ENCODE results near the gene KCNG2.

KCNG2 gene

GRCh38 chr18:79912409-79912991, 114.8 kb downstream of the KCNG2 start:
- Histone ChIP-seq H3K4me3 (ENCODE audit: low read depth, low read length) (no peak overlapping the region), H3K27ac (ENCODE audit: extremely low read depth, low read depth, low read length) (no peak overlapping the region), H3K36me3 (ENCODE audit: control insufficient read depth in 2 of 2, insufficient read depth in 1 of 2, low read length in 2 of 2) (peaks cover 0 to 15% of the 10 kb centered on the region in 2 experiments; a peak in 2 of 3 replicates), H3K4me1 (ENCODE audit: control insufficient read depth, insufficient read depth, low read length) (no peaks in the 10 kb centered on the region), H3K9me3 (ENCODE audit: control insufficient read depth, insufficient read depth, low read depth, low read length) (no peaks in the 10 kb centered on the region)
- TF ChIP-seq TSHZ1 (tag by site-specific recombination; IDR thresholded peaks at IDR 0.05; ENCODE audit: borderline replicate concordance) (no peak), ZNF600 (tag by site-specific recombination; IDR thresholded peaks at IDR 0.05) (0 out of 2 replicates have a peak, but pooled peaks have one; percentile 32)
- ChIA-PET CTCF (no interaction called here), POLR2A (no interaction called here)

- Histone ChIP-seq H3K4me3 (ENCODE audit: low read depth, low read length) (no peak overlapping the region), H3K36me3 (ENCODE audit: control insufficient read depth in 2 of 2, insufficient read depth in 1 of 2, low read length in 2 of 2) (peaks cover 0 to 15% of the 10 kb centered on the region in 2 experiments; a peak in 2 of 3 replicates), H3K27ac (ENCODE audit: extremely low read depth, low read depth, low read length) (no peak overlapping the region), H3K9me3 (ENCODE audit: control insufficient read depth, insufficient read depth, low read depth, low read length) (no peaks in the 10 kb centered on the region), H3K4me1 (ENCODE audit: control insufficient read depth, insufficient read depth, low read length) (no peaks in the 10 kb centered on the region)
- ChIA-PET CTCF (no interaction called here), POLR2A (no interaction called here)
- TF ChIP-seq HOXC10 (CRISPR knock-in tag; IDR thresholded peaks at IDR 0.05) (no peak), ZNF501 (tag by site-specific recombination; IDR thresholded peaks at IDR 0.05) (no peak), ZNF223 (tag by site-specific recombination; IDR thresholded peaks at IDR 0.05) (no peak), ZNF514 (tag by site-specific recombination; IDR thresholded peaks at IDR 0.05) (no peak), ZNF639 (tag by site-specific recombination; IDR thresholded peaks at IDR 0.05) (no peak), ZNF791 (tag by site-specific recombination; IDR thresholded peaks at IDR 0.05) (no peak), PATZ1 (tag by site-specific recombination; IDR thresholded peaks at IDR 0.05) (no peak), ZFP69B (tag by site-specific recombination; IDR thresholded peaks at IDR 0.05) (no peak), ZNF426 (tag by site-specific recombination; IDR thresholded peaks at IDR 0.05) (no peak), SCRT1 (tag by site-specific recombination; IDR thresholded peaks at IDR 0.05; ENCODE audit: borderline replicate concordance) (no peak), KLF8 (tag by site-specific recombination; IDR thresholded peaks at IDR 0.05) (no peak), PBX3 (CRISPR knock-in tag; IDR thresholded peaks at IDR 0.05) (no peak), YY2 (tag by site-specific recombination; IDR thresholded peaks at IDR 0.05) (no peak)
These were observed 115.5 kb downstream of the KCNG2 start for GRCh38 chr18:79912994-79913831.
